GM21390 (cell line): ENCODE data around the gene SLC51B.
"Not testable (repeated sequence)": the region's sequence is repeated elsewhere in the genome, so short reads cannot be mapped to it uniquely, and the experiment has no call there.

ENCODE experiments used
- ATAC-seq: cut with Tn5 transposase; IDR thresholded peaks from one replicate; pipeline ENCODE4 v1.9.1; 2021; ENCODE audit not compliant: unreplicated experiment

SLC51B gene

GRCh38 chr15:65040461-65040860 lies 4.7 kb upstream of the SLC51B start:
- ATAC-seq = no peak

DNA sequence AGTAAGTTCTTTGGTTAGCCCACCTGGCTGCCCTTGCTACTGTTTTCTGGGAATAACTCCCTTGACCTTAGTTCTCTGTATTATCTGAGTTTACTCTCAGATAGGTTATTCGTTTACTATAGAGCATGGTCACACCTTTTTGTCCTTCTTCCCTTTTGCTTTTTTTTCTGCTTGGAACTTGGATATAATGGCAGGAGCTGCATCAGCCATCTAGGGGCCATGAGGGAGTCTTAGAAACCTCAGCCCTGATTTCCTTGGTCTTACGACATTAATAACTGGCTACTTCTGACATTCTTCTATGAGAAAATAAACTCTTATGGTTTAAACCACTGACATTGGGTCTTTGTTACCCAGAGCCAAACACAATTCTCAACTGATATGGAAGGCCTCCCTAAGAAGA lies 3.4 kb upstream of the SLC51B start:
- no peak for ATAC-seq

- no peak for ATAC-seq
Observed at GRCh38 chr15:65042776-65043327, 2.3 kb upstream of the SLC51B start.

DNA sequence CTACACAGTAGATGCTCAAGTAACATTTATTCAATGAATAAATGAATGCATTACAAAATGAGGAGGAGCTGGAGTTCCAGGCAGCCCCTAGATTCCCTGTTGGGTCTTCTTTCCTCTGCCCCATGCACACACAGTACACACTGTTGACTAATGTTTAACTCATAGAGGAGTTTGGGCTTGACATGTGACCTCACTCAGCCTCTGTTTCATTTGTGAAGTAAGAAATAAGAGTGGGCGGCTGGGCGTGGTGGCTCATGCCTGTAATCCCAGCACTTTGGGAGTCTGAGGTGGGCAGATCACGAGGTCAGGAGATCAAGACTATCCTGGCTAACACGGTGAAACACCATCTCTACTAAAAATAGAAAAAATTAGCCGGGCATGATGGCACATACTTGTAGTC lies 969 bp upstream of the SLC51B start:
- not testable (repeated sequence) for ATAC-seq

DNA sequence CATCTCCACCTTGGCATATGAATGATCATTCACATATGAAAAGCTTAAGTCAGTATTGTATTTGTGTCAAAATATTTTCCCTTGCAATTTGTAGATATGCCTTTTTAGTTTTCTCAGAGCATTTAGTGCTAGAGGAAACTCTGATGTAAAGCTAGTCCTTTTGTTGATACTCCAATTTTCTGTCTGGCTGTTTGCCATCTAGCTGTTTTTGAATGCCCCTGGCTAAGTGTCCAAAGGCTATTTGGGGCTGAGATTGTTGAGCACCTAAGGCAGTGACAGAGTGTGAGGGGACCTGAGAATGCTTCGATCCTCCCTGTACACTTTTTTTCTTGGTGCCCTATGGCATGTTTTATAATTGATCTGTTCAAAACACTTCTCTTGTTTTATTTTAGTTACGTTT lies 3.1 kb downstream of the SLC51B start:
- no peak for ATAC-seq

GRCh38 chr15:65049418-65049840 lies 4.2 kb downstream of the SLC51B start:
- peak; percentile 82 for ATAC-seq

- ATAC-seq = no peak
Observed at GRCh38 chr15:65050270-65050669, 5.1 kb downstream of the SLC51B start.

DNA sequence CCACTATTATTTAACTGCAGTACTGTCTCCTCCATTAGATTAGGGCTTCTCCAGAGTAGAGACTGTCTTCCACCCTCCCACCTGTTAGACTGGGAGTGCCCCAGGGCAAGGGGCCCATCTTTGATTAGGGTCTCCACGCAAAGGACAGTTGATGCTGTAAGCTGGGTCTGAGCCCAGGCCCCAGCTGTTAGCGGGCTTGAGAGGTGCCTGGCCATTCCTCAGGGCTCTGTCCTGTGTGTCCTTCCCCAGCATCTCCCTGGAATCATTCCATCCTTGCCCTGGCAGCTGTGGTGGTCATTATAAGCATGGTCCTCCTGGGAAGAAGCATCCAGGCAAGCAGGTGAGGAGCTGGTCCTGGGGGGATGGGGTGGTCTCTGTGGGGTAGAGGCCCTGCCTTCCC lies 6.1 kb downstream of the SLC51B start:
- no peak for ATAC-seq

DNA sequence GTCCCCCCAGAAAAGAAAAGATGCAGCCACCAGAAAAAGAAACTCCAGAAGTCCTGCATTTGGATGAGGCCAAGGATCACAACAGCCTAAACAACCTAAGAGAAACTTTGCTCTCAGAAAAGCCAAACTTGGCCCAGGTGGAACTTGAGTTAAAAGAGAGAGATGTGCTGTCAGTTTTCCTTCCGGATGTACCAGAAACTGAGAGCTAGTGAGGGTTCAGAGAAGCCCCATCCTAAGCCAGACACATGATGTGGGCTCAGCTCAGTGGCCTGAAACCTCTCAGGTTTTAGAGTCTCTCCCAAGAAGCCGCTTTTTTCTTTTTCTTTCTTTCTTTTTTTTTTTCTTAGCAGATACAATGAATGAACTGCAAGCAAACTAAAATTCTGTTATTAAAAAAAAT lies 7.8 kb downstream of the SLC51B start:
- ATAC-seq = no peak

DNA sequence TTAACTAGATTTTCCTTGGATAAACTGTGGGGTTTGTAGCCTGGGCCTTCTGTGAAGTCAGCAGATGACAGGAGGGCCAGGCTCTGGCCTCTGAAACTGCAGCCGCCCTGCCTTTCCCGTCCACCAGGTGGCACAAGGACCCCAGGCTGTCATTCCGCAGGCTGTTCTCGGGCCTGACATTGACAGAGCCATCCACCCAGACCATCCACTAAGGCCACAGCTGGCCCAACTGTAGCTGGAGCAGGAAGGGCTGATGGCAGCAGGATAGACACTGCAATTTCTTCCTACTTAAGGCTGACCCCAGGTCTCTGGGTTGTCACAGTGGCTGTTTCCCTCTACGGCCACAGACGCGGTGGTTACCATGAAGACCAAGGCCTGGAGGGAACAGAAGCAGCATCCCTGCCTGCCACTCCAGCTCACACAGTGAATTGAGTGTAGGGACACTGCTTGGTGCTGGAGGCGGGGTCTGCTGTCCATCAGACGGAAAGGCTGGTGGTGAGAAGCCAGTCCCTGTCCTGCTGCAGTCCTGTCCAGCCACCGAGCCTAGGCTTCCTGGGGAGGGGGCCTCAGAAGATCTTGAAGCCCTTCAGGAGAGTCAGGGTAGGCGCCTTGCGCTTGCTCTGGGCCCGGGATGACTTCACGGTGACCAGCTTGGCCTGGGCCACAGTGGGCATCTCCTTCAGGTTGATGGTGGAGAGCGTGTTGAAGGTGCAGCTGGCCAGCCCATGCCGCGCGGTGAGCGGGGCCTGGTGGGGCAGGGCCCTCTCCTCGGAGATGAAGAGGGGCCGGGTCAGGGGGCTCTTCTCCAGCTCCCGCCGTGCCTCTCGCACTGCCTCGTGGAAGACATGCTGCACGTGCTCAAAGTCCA lies 9.4 kb downstream of the SLC51B start:
- no peak for ATAC-seq

DNA sequence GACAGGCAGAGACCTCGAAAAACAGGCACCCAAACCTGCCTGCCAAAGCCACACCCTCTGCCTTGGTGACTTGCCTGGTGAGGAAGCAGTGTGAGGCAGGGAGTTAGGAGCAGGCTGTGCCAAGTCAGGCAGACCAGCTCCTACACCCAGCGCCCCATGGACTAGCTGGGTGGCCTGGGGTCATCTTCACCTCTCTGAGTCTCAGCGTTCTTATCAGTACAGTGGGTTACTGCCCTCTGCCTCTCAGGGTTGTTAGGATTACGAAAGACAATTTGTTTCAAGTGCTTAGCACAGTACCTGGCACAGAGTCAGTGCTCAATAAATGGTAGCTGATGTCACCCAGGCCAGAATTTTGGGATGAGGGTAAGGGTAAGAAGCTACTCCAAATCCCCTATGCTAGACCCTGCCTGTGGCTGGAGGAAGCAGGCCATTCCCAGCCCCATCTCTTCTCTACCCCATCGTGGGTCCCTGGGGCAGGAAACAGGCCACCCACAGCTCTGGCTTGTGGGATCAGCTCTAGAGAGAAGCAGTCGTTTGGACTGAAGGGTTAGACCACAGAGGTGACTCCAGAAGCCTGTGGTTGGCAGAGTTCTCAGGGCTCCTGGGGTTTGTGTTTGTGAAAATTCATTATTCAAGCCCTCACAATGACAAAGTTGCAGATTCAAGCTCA lies 10.1 kb downstream of the SLC51B start:
- no peak for ATAC-seq

GRCh38 chr15:65056106-65056505 lies 10.9 kb downstream of the SLC51B start:
- ATAC-seq = no peak

- no peak for ATAC-seq
Observed at GRCh38 chr15:65056868-65057548, 11.8 kb downstream of the SLC51B start.

DNA sequence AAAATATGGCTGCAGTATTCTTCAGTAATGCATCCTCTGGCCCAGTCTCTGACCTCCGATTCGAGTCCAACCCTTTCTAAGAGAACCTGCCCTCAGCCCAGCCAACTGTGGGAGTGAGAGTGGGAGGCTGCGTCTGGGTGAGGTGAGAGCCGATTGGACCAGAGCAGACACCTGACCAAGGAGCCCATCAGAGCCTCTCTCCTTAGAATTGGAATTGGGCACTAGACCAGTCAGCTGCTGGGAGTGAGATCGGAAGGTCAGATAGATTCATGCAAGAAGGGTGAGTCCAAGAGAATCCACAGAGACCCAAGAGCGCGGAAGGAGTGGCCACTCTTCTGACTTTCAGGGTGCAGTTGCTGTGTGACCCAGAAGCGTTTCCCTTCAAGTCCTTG lies 12.4 kb downstream of the SLC51B start:
- no peak for ATAC-seq

GRCh38 chr15:65058394-65059368 lies 13.5 kb downstream of the SLC51B start:
- ATAC-seq = no peak

DNA sequence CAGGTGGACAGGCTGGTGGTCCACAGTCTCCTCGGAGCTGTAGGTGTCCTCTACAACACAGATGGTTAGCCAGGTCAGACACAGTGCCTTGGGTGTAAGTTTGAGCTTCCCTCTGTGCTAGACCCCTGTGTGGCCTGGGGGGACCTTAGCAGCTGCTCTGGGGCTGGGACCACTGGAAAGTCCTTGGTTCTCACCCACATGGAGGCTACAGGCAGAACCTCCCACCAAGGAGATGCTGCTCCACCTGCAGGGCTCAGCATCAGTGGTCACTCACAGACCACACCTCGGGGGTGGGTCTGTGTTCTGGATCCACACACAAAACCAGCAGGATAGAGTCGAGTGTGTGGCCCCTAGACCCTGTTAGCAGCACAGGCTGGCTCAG lies 14.2 kb downstream of the SLC51B start:
- no peak for ATAC-seq

DNA sequence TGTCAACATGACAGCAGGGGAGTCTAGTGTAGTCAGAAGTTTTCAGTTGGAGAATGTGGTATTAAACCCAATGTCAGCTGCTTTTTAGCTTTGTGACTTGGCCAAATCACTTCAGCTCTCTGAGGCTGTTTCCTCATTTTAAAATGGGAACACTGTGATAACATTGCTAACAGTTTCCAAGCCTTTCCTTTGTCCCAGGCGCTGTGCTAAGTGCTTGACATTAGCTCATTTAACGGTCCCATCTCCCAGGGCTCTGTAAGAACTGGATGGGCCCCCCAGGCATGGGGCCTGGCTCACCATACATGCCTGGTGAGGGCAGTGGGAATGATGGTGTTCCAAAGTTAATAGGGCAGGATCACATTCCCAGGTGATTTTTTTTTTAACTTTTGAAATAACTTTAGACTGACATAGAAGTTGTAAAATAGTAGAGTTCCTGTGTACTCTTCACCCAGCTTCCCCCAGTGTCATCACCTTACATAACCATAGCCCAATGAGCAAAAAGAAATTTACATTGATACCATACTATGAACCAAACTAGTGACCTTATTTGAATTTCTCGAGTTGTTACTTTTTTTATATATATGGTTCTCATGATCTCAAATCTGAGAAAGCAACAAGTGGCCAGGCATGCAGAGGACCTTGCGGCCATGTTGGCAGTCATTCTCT lies 14.9 kb downstream of the SLC51B start:
- no peak for ATAC-seq

GRCh38 chr15:65060641-65061397 lies 15.6 kb downstream of the SLC51B start:
- ATAC-seq = no peak

DNA sequence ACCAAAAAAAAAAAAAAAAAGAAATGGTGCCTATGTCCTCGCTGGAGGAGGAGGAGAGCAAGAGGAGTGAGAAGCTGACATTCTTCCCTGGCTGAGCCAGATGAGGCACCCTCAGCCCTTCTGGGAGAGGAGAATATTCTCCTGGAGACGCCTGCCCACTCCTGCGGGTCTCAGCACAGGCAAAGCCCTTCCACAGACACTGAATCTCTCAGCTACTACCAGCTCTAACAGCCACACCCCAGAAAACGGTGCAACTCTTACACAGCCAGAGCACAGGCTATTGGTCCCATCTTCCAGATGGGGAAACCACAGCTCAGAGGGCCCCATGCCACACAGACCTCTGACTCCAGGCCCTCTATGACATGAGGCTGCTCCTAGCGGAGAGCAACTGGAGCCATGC lies 16.9 kb downstream of the SLC51B start:
- ATAC-seq = no peak
